Pancreas (tissue), 10 donors: ENCODE data around the gene DIO2. TPM values are rescaled to one million over a fixed set of nuclear protein-coding genes. Genes with fewer than 3 reads are reported as not detected.

ENCODE experiments used
- ATAC-seq, 4 donors: fragments of 200-7000 bp; cut with Tn5 transposase; one replicate each; pipeline versions ENCODE4 v1.8.0 to v1.9.1; 2020; ENCODE audit warnings: mild to moderate bottlenecking in 4 of 4, moderate library complexity in 4 of 4
- DNase-seq, 6 donors: peaks; one replicate each; pipeline ENCODE4 v3.0.0-alpha.2; 2020
- FAIRE-seq: peaks from 2 replicates; lab custom pipeline; 2012; peaks lifted over from hg19 to GRCh38; lab: Jason Lieb, UNC
- H3K27ac ChIP-seq, 4 donors: fragments of 200-600 bp; sonication (generic); 1 replicate in 3 of 4; 2 replicates in 1 of 4; pipeline versions ENCODE4 v1.5.0 to v1.8.0; 2020
- H3K27me3 ChIP-seq, 4 donors: fragments of 200-600 bp; one replicate each; pipeline ENCODE4 v1.8.0; 2021
- H3K36me3 ChIP-seq, 3 donors: fragments of 200-600 bp; sonication (generic) in 1 of 3; one replicate each; pipeline versions ENCODE4 v1.5.0 to v1.8.0; 2020 to 2021
- H3K4me1 ChIP-seq, 3 donors: fragments of 200-600 bp; one replicate each; pipeline ENCODE4 v1.8.0; 2021
- H3K4me3 ChIP-seq, 4 donors: fragments of 200-600 bp; sonication (generic) in 2 of 4; one replicate each; pipeline versions ENCODE4 v1.5.0 to v1.8.0; 2020 to 2021
- H3K9me3 ChIP-seq, 4 donors: fragments of 200-600 bp; one replicate each; pipeline ENCODE4 v1.8.0; 2021
- WGBS, 2 donors: extraction: QIAGEN DNeasy Blood & Tissue Kit; methylation state at CpG; one replicate each; pipeline ENCODE4 v1.1.7; 2013; 5-methylcytosine and 5-hydroxymethylcytosine counted together
- intact Hi-C, 3 donors: fragments of 100-400 bp; cut with DNase I; formaldehyde crosslinking; loops; one replicate each; pipeline versions ENCODE4 v1.11.1 to v1.14.2; 2022
- polyA plus RNA-seq, 2 donors: library from polyadenylated mRNA; stranded (reverse); fragments of 200-250 nt; gene quantifications; one replicate each; pipeline ENCODE4 v1.2.3, GENCODE V29; 2013
- total RNA-seq, 6 donors: library from RNA; stranded (reverse); fragmentation: NEBNext Ultra II Directional in 4 of 6; extraction: Animal tissue kit (Norgen Biotek cat#: 25700) in 4 of 6; gene quantifications; one replicate each; pipeline versions ENCODE4 v1.2.1 to v1.2.4, GENCODE V29; 2021 to 2023
- TF ChIP-seq, protein P1 (sequence below), 4 donors: fragments of 200-600 bp; sonication (generic) in 3 of 4; IDR thresholded peaks; one replicate each; pipeline versions ENCODE4 v1.5.0 to v1.8.0; 2021; ENCODE audit warnings: antibody characterized with exemption in 4 of 4
- donor health status: healthy with polysubstance abuse.
- donor health status: DM: no; HTN: no; CAD: no; lungs with moderate emphysema.
- donor health status: DM: no; HTN: no; CAD: no.
- donor health status: control.
- donor health status: control.
- donor health status: Bipolar disorder and iron deficiency.
- donor health status: DM: yes; HTN: yes; CAD: no.
- donor health status: DM: no; HTN: no; CAD: no.
- donor health status: DM: no; HTN: no; CAD: no.
- donor health status: DM: yes; HTN: yes; CAD: no.

The DIO2 gene
- total and polyA plus RNA-seq, 8 donors: 0.08 to 3.8 (median 0.42) TPM

DNA sequence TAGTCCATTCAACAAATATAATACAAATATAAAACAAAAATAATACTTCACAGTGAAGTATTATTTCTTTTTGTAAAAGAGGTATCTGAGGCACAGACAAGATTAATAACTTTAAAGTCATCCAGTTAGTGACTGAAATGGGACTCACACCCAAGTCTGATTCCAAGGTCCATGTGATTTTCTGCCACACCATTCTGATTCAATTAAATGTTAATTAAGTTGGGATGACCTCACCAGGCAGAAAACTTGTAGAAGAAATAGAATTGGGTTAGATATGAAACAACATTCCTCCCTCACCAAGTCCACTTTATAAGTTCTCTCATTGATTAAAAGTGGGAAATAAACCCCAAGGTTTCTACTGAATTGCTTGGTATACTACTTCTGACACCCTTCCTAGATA lies 34.4 kb downstream of the DIO2 start:
- no peak for FAIRE-seq
- H3K4me1 ChIP-seq: no peaks in the 10 kb centered on the region

DNA sequence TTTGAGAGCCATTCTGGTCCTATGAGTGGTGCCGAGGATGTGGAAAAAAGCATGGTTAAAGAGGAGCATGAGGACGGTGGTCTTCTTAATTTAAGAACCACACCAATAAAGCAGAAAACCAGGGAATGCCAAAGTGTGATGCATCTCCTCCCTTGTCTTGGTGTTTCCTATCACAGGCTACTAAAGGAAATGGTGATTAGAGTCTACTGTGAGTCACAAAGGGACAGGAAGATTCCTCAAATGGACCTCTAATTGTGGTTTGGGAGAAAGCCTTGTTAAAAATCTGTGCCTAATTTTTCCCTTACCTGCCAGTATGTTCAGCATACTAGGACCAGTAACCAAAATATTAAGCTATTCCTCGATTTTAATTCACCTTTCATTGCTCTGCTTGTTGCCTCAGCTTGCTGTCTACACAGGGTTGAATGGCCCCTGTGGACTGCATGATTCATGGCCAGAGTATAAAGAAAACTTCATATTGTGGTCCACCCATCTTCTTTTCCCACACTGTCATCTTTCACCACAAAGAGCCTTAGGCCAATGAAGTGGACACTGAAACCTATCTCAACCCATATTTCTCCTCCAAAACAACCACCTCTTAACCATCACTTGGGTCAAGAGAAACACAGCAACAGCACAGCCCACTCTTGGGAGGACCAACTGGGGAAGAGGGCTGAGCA lies 38.8 kb downstream of the DIO2 start:
- WGBS, 2 donors: 80 to 86% methylated on average over 3 of the region's 3 CpGs
- Histone ChIP-seq H3K4me1 (no peaks in the 10 kb centered on the region), H3K9me3 (no peaks in the 10 kb centered on the region), H3K27me3 (no peaks in the 10 kb centered on the region), H3K27ac (no peak overlapping the region), H3K4me3 (no peak overlapping the region), H3K36me3 (no peaks in the 10 kb centered on the region)
- intact Hi-C loops: no loop called here
- no peak for FAIRE-seq
- no peak for ATAC-seq
- TF ChIP-seq, protein P1, sequence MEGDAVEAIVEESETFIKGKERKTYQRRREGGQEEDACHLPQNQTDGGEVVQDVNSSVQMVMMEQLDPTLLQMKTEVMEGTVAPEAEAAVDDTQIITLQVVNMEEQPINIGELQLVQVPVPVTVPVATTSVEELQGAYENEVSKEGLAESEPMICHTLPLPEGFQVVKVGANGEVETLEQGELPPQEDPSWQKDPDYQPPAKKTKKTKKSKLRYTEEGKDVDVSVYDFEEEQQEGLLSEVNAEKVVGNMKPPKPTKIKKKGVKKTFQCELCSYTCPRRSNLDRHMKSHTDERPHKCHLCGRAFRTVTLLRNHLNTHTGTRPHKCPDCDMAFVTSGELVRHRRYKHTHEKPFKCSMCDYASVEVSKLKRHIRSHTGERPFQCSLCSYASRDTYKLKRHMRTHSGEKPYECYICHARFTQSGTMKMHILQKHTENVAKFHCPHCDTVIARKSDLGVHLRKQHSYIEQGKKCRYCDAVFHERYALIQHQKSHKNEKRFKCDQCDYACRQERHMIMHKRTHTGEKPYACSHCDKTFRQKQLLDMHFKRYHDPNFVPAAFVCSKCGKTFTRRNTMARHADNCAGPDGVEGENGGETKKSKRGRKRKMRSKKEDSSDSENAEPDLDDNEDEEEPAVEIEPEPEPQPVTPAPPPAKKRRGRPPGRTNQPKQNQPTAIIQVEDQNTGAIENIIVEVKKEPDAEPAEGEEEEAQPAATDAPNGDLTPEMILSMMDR (IDR thresholded peaks at IDR 0.05): no peak
- DNase-seq: no peak

More for the DNA sequence above, 34.4 kb downstream of the DIO2 start:
- no peak for ATAC-seq
- Histone ChIP-seq H3K9me3 (no peaks in the 10 kb centered on the region), H3K27me3 (no peaks in the 10 kb centered on the region), H3K4me3 (no peak overlapping the region), H3K36me3 (no peaks in the 10 kb centered on the region), H3K27ac (no peak overlapping the region)
- intact Hi-C loops: no loop called here
- TF ChIP-seq, protein P1 (IDR thresholded peaks at IDR 0.05): no peak
- no peak for DNase-seq

DNA sequence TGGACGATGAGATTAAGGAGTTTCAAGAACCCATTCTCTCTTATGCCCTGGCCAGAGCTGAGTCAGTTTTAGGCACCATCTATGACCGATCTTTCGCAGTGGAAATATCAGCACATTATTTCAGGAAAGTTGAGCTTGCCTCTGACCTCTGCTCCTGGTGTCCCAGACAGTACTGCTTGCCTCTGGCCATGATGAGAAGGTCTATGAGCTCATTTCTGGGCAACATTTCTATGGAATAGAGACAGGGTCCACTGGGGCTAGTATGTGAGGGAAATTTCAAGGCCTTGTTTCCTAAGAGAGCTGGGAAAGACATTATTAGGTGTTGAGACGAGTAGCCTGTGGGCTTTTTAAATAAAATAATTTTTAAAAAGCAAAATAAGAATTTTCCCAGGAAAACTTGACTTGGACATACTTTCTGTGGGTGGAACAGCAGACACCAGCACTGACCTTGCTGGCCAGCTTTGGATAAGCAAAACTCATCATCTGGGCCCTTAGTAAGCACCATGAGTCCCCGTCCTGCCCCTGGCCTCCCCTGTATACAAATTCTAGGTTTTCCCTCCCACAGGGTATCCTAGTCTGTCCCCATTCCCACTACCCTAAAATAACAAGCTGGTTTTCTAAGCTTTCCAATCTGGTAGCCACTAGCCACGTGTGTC lies 43.4 kb downstream of the DIO2 start:
- intact Hi-C loops: no loop called here
- H3K36me3 ChIP-seq: no peaks in the 10 kb centered on the region
- peak in 2 of 4 donors; percentile 21 to 66 for ATAC-seq
- FAIRE-seq: no peak
- H3K4me3 ChIP-seq: no peak overlapping the region
- no peaks in the 10 kb centered on the region for H3K9me3 ChIP-seq
- TF ChIP-seq, protein P1 (IDR thresholded peaks at IDR 0.05): no peak
- no peak for DNase-seq
- 80 to 82% methylated on average over 6 of the region's 6 CpGs for WGBS, 2 donors
- no peaks in the 10 kb centered on the region for H3K4me1 ChIP-seq
- H3K27me3 ChIP-seq: no peaks in the 10 kb centered on the region
- no peak overlapping the region for H3K27ac ChIP-seq

DNA sequence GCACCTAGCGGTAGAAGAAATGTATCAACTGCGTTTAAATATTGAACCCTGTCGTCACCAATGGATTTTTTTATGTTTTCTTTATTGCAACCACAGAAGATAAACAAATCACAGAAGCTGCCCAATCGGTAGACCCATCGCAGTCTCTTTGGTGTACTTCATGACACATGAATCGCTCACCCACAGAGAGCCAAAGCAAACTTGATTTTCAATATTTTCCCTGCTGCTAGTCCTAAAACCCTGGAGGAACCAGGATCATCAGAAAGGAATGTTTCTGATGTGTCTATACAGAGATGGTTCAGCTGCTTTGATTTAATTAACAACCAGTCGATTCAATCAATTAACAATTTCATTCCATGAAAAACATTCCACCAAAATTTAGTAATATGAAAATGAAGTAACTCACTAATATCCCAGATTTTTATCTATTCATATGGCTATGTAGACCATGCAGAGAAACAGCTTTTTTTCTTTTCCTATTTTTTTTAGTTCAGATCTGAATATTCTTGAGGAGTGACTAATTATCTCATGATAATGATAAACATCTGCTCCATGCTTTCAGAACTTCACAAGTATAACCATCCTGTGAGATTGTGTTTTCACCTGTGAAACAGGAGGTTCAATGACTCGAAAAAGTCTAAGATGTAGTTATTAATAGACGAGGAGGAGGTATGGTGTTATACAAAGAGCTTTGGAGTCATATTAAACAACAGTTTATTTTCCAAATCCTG lies 46.1 kb downstream of the DIO2 start:
- no peaks in the 10 kb centered on the region for H3K9me3 ChIP-seq
- intact Hi-C loops: no loop called here
- ATAC-seq: no peak
- H3K4me1 ChIP-seq: no peaks in the 10 kb centered on the region
- 83 to 87% methylated on average over 9 of the region's 9 CpGs for WGBS, 2 donors
- DNase-seq: no peak
- TF ChIP-seq, protein P1 (IDR thresholded peaks at IDR 0.05): no peak
- H3K27me3 ChIP-seq: no peaks in the 10 kb centered on the region
- no peak overlapping the region for H3K4me3 ChIP-seq
- FAIRE-seq: no peak
- H3K36me3 ChIP-seq: no peaks in the 10 kb centered on the region
- no peak overlapping the region for H3K27ac ChIP-seq
